DMS 273 treated with DMSO at 0.1 percent for 48 hours (cell line): ENCODE data around the gene IGSF8.

ENCODE experiments used
- DNase-seq: peaks from one replicate; lab custom pipeline; 2025; lab: John Stamatoyannopoulos, UW

IGSF8 gene

GRCh38 chr1:160087118-160087662 is 11.2 kb downstream of the IGSF8 start:
- no peak for DNase-seq

GRCh38 chr1:160086456-160086892 is 11.9 kb downstream of the IGSF8 start:
- DNase-seq: no peak

- peak; percentile 64 for DNase-seq
Measured at GRCh38 chr1:160085686-160086455, 12.5 kb downstream of the IGSF8 start.

- no peak for DNase-seq
Measured at GRCh38 chr1:160084771-160085321, 13.6 kb downstream of the IGSF8 start.

GRCh38 chr1:160083968-160084770 is 14.2 kb downstream of the IGSF8 start:
- no peak for DNase-seq

- DNase-seq: no peak
Measured at GRCh38 chr1:160082926-160083325, 15.5 kb downstream of the IGSF8 start.

- no peak for DNase-seq
Measured at GRCh38 chr1:160082487-160082886, 15.9 kb downstream of the IGSF8 start.

GRCh38 chr1:160081261-160081936 is 17.0 kb downstream of the IGSF8 start, which contains the start of gene KCNJ9:
TSS of gene KCNJ9 (plus strand) at chr1:160081538. CDS start at chr1:160084031, 2,493 bp downstream.
- DNase-seq: no peak

GRCh38 chr1:160080381-160081100 is 17.9 kb downstream of the IGSF8 start:
- no peak for DNase-seq

- DNase-seq: no peak
Measured at GRCh38 chr1:160079448-160079847, 19.0 kb downstream of the IGSF8 start.

- no peak for DNase-seq
Measured at GRCh38 chr1:160078512-160079195, 19.8 kb downstream of the IGSF8 start.

- DNase-seq: no peak
Measured at GRCh38 chr1:160077486-160077885, 20.9 kb downstream of the IGSF8 start.

GRCh38 chr1:160076295-160076694 is 22.1 kb downstream of the IGSF8 start:
- no peak for DNase-seq

- no peak for DNase-seq
Measured at GRCh38 chr1:160075836-160076235, 22.6 kb downstream of the IGSF8 start.

GRCh38 chr1:160074865-160075264 is 23.6 kb downstream of the IGSF8 start:
- no peak for DNase-seq

GRCh38 chr1:160071289-160071688 is 27.1 kb downstream of the IGSF8 start:
- DNase-seq: no peak

GRCh38 chr1:160070243-160071163 is 27.9 kb downstream of the IGSF8 start:
- peak; percentile 34 for DNase-seq

- DNase-seq: no peak
Measured at GRCh38 chr1:160069460-160070231, 28.8 kb downstream of the IGSF8 start, which contains the start of gene KCNJ10. TSS of gene KCNJ10 (minus strand) at chr1:160070160. CDS start at chr1:160042532, 27,628 bp downstream.

- DNase-seq: no peak
Measured at GRCh38 chr1:160068225-160068624, 30.2 kb downstream of the IGSF8 start.
